Esophagus squamous epithelium (tissue), 4 donors: ENCODE results near the gene LIN28B.

ENCODE experiments used
- POLR2A ChIP-seq, 4 donors: fragments of 450-650 bp; IDR thresholded peaks; one replicate each; pipeline ENCODE4 v1.6.1; 2017; ENCODE audit warnings: antibody characterized with exemption in 4 of 4, mild to moderate bottlenecking in 4 of 4, moderate library complexity in 3 of 4
- TF ChIP-seq, protein P1 (sequence below), 6 experiments: fragments of 450-650 bp in 4 of 6; fragments of 200-600 bp in 2 of 6; sonication (generic) in 2 of 6; IDR thresholded peaks; one replicate each; pipeline ENCODE4 v1.5.1; 2016 to 2019; ENCODE audit warnings: antibody characterized with exemption in 6 of 6, mild to moderate bottlenecking in 4 of 6, moderate library complexity in 4 of 6

DNA sequence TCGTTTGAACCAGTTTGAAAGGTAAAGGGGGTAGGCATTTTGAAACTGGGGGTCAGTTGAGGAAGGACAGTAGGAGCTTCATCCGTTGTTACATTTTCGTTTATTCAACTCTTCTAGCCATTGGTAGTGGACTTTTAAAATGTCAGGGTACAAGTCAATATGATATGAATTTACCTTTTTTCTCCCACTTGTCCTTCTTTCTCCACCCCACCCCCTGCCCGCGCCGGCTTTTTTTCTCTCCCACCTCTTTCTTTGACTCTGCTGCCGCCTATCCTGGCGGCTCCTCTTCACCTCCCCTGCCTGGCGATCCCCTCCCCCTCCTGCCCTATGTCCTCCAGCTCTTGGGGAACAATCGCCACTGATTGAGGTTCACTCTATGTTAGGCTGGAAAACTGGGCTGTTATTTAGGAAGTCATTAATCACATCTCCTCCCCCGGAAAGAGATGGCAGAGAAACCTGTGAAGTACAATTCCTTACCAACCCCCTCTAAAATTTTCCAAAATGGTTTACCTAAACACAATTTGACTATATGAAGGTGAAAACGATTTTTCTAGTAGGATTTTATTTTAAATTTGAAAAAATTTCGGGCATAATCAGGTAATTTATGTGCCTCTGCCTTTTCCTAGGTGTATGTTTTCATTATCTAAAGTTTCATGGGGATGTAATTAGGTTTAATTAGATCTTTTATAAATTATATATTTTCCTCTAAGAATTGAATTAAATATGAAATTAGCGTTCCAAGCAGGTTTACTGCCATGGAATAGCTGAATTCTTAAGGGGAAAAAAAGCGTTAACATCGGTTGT lies 778 bp upstream of the LIN28B start:
- TF ChIP-seq, protein P1, sequence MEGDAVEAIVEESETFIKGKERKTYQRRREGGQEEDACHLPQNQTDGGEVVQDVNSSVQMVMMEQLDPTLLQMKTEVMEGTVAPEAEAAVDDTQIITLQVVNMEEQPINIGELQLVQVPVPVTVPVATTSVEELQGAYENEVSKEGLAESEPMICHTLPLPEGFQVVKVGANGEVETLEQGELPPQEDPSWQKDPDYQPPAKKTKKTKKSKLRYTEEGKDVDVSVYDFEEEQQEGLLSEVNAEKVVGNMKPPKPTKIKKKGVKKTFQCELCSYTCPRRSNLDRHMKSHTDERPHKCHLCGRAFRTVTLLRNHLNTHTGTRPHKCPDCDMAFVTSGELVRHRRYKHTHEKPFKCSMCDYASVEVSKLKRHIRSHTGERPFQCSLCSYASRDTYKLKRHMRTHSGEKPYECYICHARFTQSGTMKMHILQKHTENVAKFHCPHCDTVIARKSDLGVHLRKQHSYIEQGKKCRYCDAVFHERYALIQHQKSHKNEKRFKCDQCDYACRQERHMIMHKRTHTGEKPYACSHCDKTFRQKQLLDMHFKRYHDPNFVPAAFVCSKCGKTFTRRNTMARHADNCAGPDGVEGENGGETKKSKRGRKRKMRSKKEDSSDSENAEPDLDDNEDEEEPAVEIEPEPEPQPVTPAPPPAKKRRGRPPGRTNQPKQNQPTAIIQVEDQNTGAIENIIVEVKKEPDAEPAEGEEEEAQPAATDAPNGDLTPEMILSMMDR (IDR thresholded peaks at IDR 0.05): no peak
- no peak for TF ChIP-seq POLR2A (IDR thresholded peaks at IDR 0.05)
